ENCODE results near the gene PDE8B. TPM values are rescaled to one million over a fixed set of nuclear protein-coding genes. Genes with fewer than 3 reads are reported as not detected.

PDE8B gene
- total RNA-seq: 10 to 100 TPM in 3 of 6 donors, 1 to 10 TPM in 3; 5.8 to 21.9 (median 9.7) TPM

GRCh38 chr5:77210091-77210963, at the start of gene PDE8B:
Gene PDE8B, plus strand, starts transcription at chr5:77210680. Its CDS starts 246 bp downstream, at chr5:77210926.
- TF ChIP-seq CTCF (IDR thresholded peaks at IDR 0.05) (no peak), POLR2A (IDR thresholded peaks at IDR 0.05) (no peak), EP300 (IDR thresholded peaks at IDR 0.05) (no peak), POLR2AphosphoS5 (IDR thresholded peaks at IDR 0.05) (no peak)
- no peaks in the 10 kb centered on the region for H3K36me3 ChIP-seq
- peaks cover 0 to 16% (median 10%) of the 10 kb centered on the region in 4 donors for H3K27me3 ChIP-seq
- peak in 1 of 2 donors; percentile 88 for DNase-seq
- peak within 1 kb of the TSS in 1 of 4 donors; percentile 70 for H3K27ac ChIP-seq
- peak in 1 of 2 donors; percentile 59 for ATAC-seq (ENCODE audit: low FRiP score in 2 of 2)
- peak within 1 kb of the TSS; percentile 48 to 82 (median 66) for H3K4me3 ChIP-seq
- no peaks in the 10 kb centered on the region for H3K9me3 ChIP-seq
- WGBS, 2 donors: 0 to 2% methylated on average over 37 to 41 of the region's 110 CpGs
- peaks cover 6 to 22% (median 9%) of the 10 kb centered on the region in 4 donors for H3K4me1 ChIP-seq

GRCh38 chr5:77163453-77163852, 47.0 kb upstream of the PDE8B start:
- Histone ChIP-seq H3K36me3 (no peaks in the 10 kb centered on the region), H3K27ac (no peak overlapping the region), H3K4me3 (no peak overlapping the region), H3K27me3 (no peaks in the 10 kb centered on the region), H3K4me1 (peaks cover 10 to 13% (median 11%) of the 10 kb centered on the region in 4 donors), H3K9me3 (no peaks in the 10 kb centered on the region)
- no peak for DNase-seq
- TF ChIP-seq POLR2AphosphoS5 (IDR thresholded peaks at IDR 0.05): no peak
- TF ChIP-seq POLR2A (IDR thresholded peaks at IDR 0.05): no peak
- TF ChIP-seq EP300 (IDR thresholded peaks at IDR 0.05): no peak
- TF ChIP-seq CTCF (IDR thresholded peaks at IDR 0.05): no peak
- WGBS, 2 donors: 86 to 89% methylated on average over 2 of the region's 2 CpGs
- ATAC-seq (ENCODE audit: low FRiP score in 2 of 2): no peak

GRCh38 chr5:77167063-77167462, 43.4 kb upstream of the PDE8B start:
- Histone ChIP-seq H3K27ac (peak overlapping the region in 2 of 4 donors; percentile 28 to 30), H3K27me3 (no peaks in the 10 kb centered on the region), H3K4me3 (no peak overlapping the region), H3K36me3 (no peaks in the 10 kb centered on the region), H3K4me1 (peaks cover 17 to 22% (median 19%) of the 10 kb centered on the region in 4 donors), H3K9me3 (no peaks in the 10 kb centered on the region)
- ATAC-seq (ENCODE audit: low FRiP score in 2 of 2): no peak
- TF ChIP-seq EP300 (IDR thresholded peaks at IDR 0.05) (no peak), POLR2AphosphoS5 (IDR thresholded peaks at IDR 0.05) (no peak), POLR2A (IDR thresholded peaks at IDR 0.05) (no peak)
- DNase-seq: no peak

- no peak overlapping the region for H3K4me3 ChIP-seq
- peak in 1 of 2 donors; percentile 30 for DNase-seq
- no peaks in the 10 kb centered on the region for H3K9me3 ChIP-seq
- WGBS, 2 donors: 45 to 75% methylated on average over 4 of the region's 4 CpGs
- H3K27me3 ChIP-seq: no peaks in the 10 kb centered on the region
- TF ChIP-seq POLR2A (IDR thresholded peaks at IDR 0.05) (no peak), EP300 (IDR thresholded peaks at IDR 0.05) (no peak), CTCF (IDR thresholded peaks at IDR 0.05) (no peak), POLR2AphosphoS5 (IDR thresholded peaks at IDR 0.05) (no peak)
- H3K27ac ChIP-seq: peak overlapping the region in 2 of 4 donors; percentile 28 to 30
- H3K4me1 ChIP-seq: peaks cover 17 to 22% (median 19%) of the 10 kb centered on the region in 4 donors
- ATAC-seq (ENCODE audit: low FRiP score in 2 of 2): peak; percentile 59 to 72
- no peaks in the 10 kb centered on the region for H3K36me3 ChIP-seq
Observed at GRCh38 chr5:77167695-77168121, 42.8 kb upstream of the PDE8B start.

- no peaks in the 10 kb centered on the region for H3K27me3 ChIP-seq
- H3K4me1 ChIP-seq: peaks cover 17 to 22% (median 19%) of the 10 kb centered on the region in 4 donors
- TF ChIP-seq POLR2A (IDR thresholded peaks at IDR 0.05) (no peak), POLR2AphosphoS5 (IDR thresholded peaks at IDR 0.05) (peak in 1 of 2 donors; percentile 13), EP300 (IDR thresholded peaks at IDR 0.05) (no peak), CTCF (IDR thresholded peaks at IDR 0.05) (no peak)
- no peaks in the 10 kb centered on the region for H3K9me3 ChIP-seq
- 6 to 41% methylated on average over 2 to 9 of the region's 9 CpGs for WGBS, 2 donors
- DNase-seq: peak; percentile 63 to 74
- no peak overlapping the region for H3K4me3 ChIP-seq
- ATAC-seq (ENCODE audit: low FRiP score in 2 of 2): peak; percentile 44 to 52
- no peaks in the 10 kb centered on the region for H3K36me3 ChIP-seq
- H3K27ac ChIP-seq: peak overlapping the region in 3 of 4 donors; percentile 0 to 49 (median 28)
Observed at GRCh38 chr5:77168161-77168878, 42.2 kb upstream of the PDE8B start.
